Endothelial cell of umbilical vein (primary cell): ENCODE data around the gene RORB. TPM values are rescaled to one million over a fixed set of nuclear protein-coding genes. Genes with fewer than 3 reads are reported as not detected.

Experiments used
- BruUV-seq: library from RNA; stranded (reverse); fragments of 400-500 nt; replicated peaks from 2 replicates; lab custom pipeline; 2021; lab: Mats Ljungman, UMichigan
- CTCF ChIA-PET: fragments of 300-600, 350-600 bp; sonication (Branson Sonifier 250); formaldehyde crosslinking; loops from one replicate; lab custom pipeline; 2021; ENCODE audit warnings: antibody characterized with exemption, inconsistent platforms; lab: Charles Lee
- POLR2A ChIA-PET: fragments of 300-600, 350-600 bp; sonication (Branson Sonifier 250); formaldehyde crosslinking; loops from one replicate; lab custom pipeline; 2021; ENCODE audit warnings: antibody characterized with exemption, inconsistent platforms; lab: Charles Lee
- DNase-seq: peaks from one replicate; pipeline ENCODE4 v3.0.0-alpha.2; 2011; ENCODE audit warnings: low read depth, low spot score
- FAIRE-seq: peaks from 2 replicates; lab custom pipeline; 2011; peaks lifted over from hg19 to GRCh38; lab: Jason Lieb, UNC
- H2AFZ ChIP-seq: 2 replicates; pipeline ENCODE4 v1.6.0; 2012; ENCODE audit warnings: low read depth, low read length, control low read depth, inconsistent platforms
- H3K27ac ChIP-seq: 2 replicates; pipeline ENCODE4 v1.5.1; 2011; ENCODE audit warnings: low read depth, mild to moderate bottlenecking, control low read depth, low read length, moderate library complexity; ENCODE audit not compliant: insufficient read depth
- H3K27me3 ChIP-seq, 2 experiments: 2 replicates each; pipeline versions ENCODE4 v1.6.0 to v1.6.1; 2011; ENCODE audit warnings: low read length in 2 of 2, mixed read lengths in 1 of 2; ENCODE audit not compliant: control insufficient read depth in 2 of 2, insufficient read depth in 2 of 2
- H3K36me3 ChIP-seq, 2 experiments: 2 replicates in 1 of 2; 3 replicates in 1 of 2; pipeline ENCODE4 v1.5.1; 2011; ENCODE audit warnings: low read length in 2 of 2, mild to moderate bottlenecking in 1 of 2, moderate library complexity in 1 of 2; ENCODE audit not compliant: control insufficient read depth in 2 of 2, insufficient read depth in 2 of 2; ENCODE audit errors: extremely low read depth in 1 of 2
- H3K4me1 ChIP-seq: 3 replicates; pipeline ENCODE4 v1.5.1; 2011; ENCODE audit warnings: mild to moderate bottlenecking, low read length; ENCODE audit not compliant: control insufficient read depth, insufficient read depth; ENCODE audit errors: extremely low read depth
- H3K4me2 ChIP-seq: 2 replicates; pipeline ENCODE4 v1.6.1; 2011; ENCODE audit warnings: low read length, control low read depth, mixed read lengths; ENCODE audit not compliant: insufficient read depth
- H3K4me3 ChIP-seq, 3 experiments: fragments of 200-600 bp in 1 of 3; sonication (generic), shearing (Covaris generic) in 1 of 3; replicated peaks in 1 of 3; 2 replicates each; pipeline ENCODE4 v1.5.1; 2011 to 2016; ENCODE audit warnings: control low read depth in 3 of 3, low read length in 3 of 3, mild to moderate bottlenecking in 2 of 3, inconsistent platforms in 1 of 3, low read depth in 1 of 3, moderate library complexity in 1 of 3; ENCODE audit not compliant: insufficient read depth in 1 of 3
- H3K79me2 ChIP-seq: 2 replicates; pipeline ENCODE4 v1.6.0; 2012; ENCODE audit warnings: low read length, inconsistent platforms; ENCODE audit not compliant: control insufficient read depth, insufficient read depth
- H3K9ac ChIP-seq: replicated peaks from 2 replicates; pipeline ENCODE3; 2011; ENCODE audit warnings: low read length, control low read depth; ENCODE audit not compliant: insufficient read depth; ENCODE audit errors: extremely low read depth
- H3K9me1 ChIP-seq: replicated peaks from 3 replicates; pipeline ENCODE4 v1.6.0; 2011; ENCODE audit warnings: mild to moderate bottlenecking, low read length; ENCODE audit not compliant: control insufficient read depth, insufficient read depth; ENCODE audit errors: extremely low read depth
- H3K9me3 ChIP-seq: replicated peaks from 2 replicates; pipeline ENCODE4 v1.5.1; 2012; ENCODE audit warnings: low read length, inconsistent platforms; ENCODE audit not compliant: control insufficient read depth, insufficient read depth
- H4K20me1 ChIP-seq: replicated peaks from 2 replicates; pipeline ENCODE3; 2011; ENCODE audit warnings: mild to moderate bottlenecking, low read length; ENCODE audit not compliant: control insufficient read depth, insufficient read depth; ENCODE audit errors: extremely low read depth
- EZH2 ChIP-seq: IDR thresholded peaks from 2 replicates; pipeline ENCODE4 v1.6.1; 2012; ENCODE audit warnings: borderline replicate concordance, low read depth, mild to moderate bottlenecking, moderate library complexity, low read length, inconsistent platforms; ENCODE audit not compliant: severe bottlenecking
- FOS ChIP-seq: IDR thresholded peaks from 2 replicates; pipeline ENCODE4 v1.6.1; 2011; ENCODE audit warnings: mild to moderate bottlenecking, low read length, moderate library complexity, borderline replicate concordance; ENCODE audit not compliant: insufficient read depth
- JUN ChIP-seq: IDR thresholded peaks from 2 replicates; pipeline ENCODE4 v1.6.1; 2011; ENCODE audit warnings: borderline replicate concordance, low read depth; ENCODE audit not compliant: insufficient read length, insufficient read depth
- dilution Hi-C: fragments of 300-500 bp; cut with MboI; formaldehyde crosslinking; loops from one replicate; pipeline ENCODE4 v1.15.0; 2019; ENCODE audit warnings: low sequenced_read_pairs; ENCODE audit not compliant: extremely low pct_ligation_motif_present
- intact Hi-C: fragments of 100-400 bp; cut with micrococcal nuclease; formaldehyde crosslinking; loops from one replicate; pipeline ENCODE4 v1.10.0; 2022
- polyA plus RNA-seq, 4 experiments: library from polyadenylated mRNA; depleted of rRNA in 3 of 4; stranded (reverse) in 3 of 4; unstranded in 1 of 4; fragments of >200 nt; gene quantifications; 2 replicates each; pipeline versions ENCODE4 v1.2.1 to v1.2.3, GENCODE V29; 2011 to 2012; ENCODE audit warnings: missing spikeins in 1 of 4
- total RNA-seq: library from RNA; stranded (reverse); gene quantifications from 2 replicates; pipeline ENCODE4 v1.2.3, GENCODE V29; 2021
- TF ChIP-seq, protein P1 (sequence below), 2 donors: IDR thresholded peaks; 1 replicate in 1 of 2; 2 replicates in 1 of 2; pipeline ENCODE4 v1.5.1; 2011; ENCODE audit warnings: low read length in 2 of 2, mild to moderate bottlenecking in 2 of 2, moderate library complexity in 2 of 2, control low read depth in 1 of 2, inconsistent platforms in 1 of 2, low read depth in 1 of 2; ENCODE audit not compliant: insufficient read depth in 1 of 2; ENCODE audit errors: extremely low read depth in 1 of 2

The RORB gene
- total and polyA plus RNA-seq, 2 donors (not counting 3 experiments of a cell fraction or from before 2014, with no cell fraction given), result not detected

GRCh38 chr9:74577956-74578355, 80.8 kb downstream of the RORB start:
- BruUV-seq, result no TSS peak
- dilution Hi-C loops (no loop called here), intact Hi-C loops (loop anchor here (5.0 kb wide), 1 partner anchor 164 kb away; no protein-coding TSS in a partner anchor)
- no peak overlapping the region for H3K27ac ChIP-seq
- no peak overlapping the region for H3K9ac ChIP-seq
- H3K9me1 ChIP-seq, result no peaks in the 10 kb centered on the region
- FAIRE-seq (no peak), DNase-seq (peak; percentile 3)
- no peaks in the 10 kb centered on the region for H3K79me2 ChIP-seq
- H4K20me1 ChIP-seq, result no peaks in the 10 kb centered on the region
- H3K4me1 ChIP-seq, result no peaks in the 10 kb centered on the region
- TF ChIP-seq EZH2 (no peak), JUN (no peak)
- TF ChIP-seq, protein P1, sequence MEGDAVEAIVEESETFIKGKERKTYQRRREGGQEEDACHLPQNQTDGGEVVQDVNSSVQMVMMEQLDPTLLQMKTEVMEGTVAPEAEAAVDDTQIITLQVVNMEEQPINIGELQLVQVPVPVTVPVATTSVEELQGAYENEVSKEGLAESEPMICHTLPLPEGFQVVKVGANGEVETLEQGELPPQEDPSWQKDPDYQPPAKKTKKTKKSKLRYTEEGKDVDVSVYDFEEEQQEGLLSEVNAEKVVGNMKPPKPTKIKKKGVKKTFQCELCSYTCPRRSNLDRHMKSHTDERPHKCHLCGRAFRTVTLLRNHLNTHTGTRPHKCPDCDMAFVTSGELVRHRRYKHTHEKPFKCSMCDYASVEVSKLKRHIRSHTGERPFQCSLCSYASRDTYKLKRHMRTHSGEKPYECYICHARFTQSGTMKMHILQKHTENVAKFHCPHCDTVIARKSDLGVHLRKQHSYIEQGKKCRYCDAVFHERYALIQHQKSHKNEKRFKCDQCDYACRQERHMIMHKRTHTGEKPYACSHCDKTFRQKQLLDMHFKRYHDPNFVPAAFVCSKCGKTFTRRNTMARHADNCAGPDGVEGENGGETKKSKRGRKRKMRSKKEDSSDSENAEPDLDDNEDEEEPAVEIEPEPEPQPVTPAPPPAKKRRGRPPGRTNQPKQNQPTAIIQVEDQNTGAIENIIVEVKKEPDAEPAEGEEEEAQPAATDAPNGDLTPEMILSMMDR (IDR thresholded peaks at IDR 0.05; ENCODE audit: extremely low read depth in 1 of 2, insufficient read depth in 1 of 2, low read depth in 1 of 2, low read length in 2 of 2), result peak in 1 of 2 donors; percentile 25
- H3K9me3 ChIP-seq, result no peaks in the 10 kb centered on the region
- H3K4me3 ChIP-seq, result no peak overlapping the region
- H2AFZ ChIP-seq, result no peak overlapping the region
- ChIA-PET POLR2A (no interaction called here), CTCF (no interaction called here)
- H3K27me3 ChIP-seq, result no peaks in the 10 kb centered on the region
- H3K36me3 ChIP-seq, result no peaks in the 10 kb centered on the region
- H3K4me2 ChIP-seq, result no peak overlapping the region

DNA sequence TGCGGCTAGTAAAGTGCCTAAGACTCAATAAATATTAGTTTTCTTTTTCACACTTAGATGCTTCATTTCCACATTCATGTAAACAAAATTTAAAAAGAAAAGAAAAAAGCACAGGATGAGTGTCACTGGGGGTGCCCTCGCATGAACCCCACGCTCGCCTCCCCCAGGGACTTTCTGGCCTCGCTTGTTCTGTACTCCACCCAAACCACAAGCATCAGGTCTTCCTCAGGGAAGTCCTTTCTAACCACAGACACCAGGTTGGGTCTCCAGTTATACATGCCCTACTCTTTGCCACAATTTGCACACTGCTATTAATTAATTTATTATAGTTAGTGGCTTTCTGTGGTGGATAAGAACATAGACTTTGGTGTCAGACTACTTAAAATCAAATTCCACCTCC, 92.4 kb downstream of the RORB start:
- DNase-seq, result no peak
- H3K4me3 ChIP-seq, result no peak overlapping the region
- no TSS peak for BruUV-seq
- H4K20me1 ChIP-seq, result no peaks in the 10 kb centered on the region
- no peak overlapping the region for H2AFZ ChIP-seq
- no peaks in the 10 kb centered on the region for H3K79me2 ChIP-seq
- ChIA-PET POLR2A (no interaction called here), CTCF (no interaction called here)
- no peaks in the 10 kb centered on the region for H3K36me3 ChIP-seq
- dilution Hi-C loops, result no loop called here
- H3K4me2 ChIP-seq, result no peak overlapping the region
- H3K27me3 ChIP-seq, result no peaks in the 10 kb centered on the region
- intact Hi-C loops, result no loop called here
- H3K9me3 ChIP-seq, result no peaks in the 10 kb centered on the region
- H3K4me1 ChIP-seq, result no peaks in the 10 kb centered on the region
- no peak overlapping the region for H3K27ac ChIP-seq
- no peaks in the 10 kb centered on the region for H3K9me1 ChIP-seq
- FAIRE-seq, result no peak
- TF ChIP-seq JUN (no peak), FOS (no peak)
- no peak overlapping the region for H3K9ac ChIP-seq
